ENCODE data around the gene SDK1. TPM values are rescaled to one million over a fixed set of nuclear protein-coding genes. Genes with fewer than 3 reads are reported as not detected.

Gene SDK1
- total and polyA plus RNA-seq, 11 donors = 2.2 to 5.8 (median 3.4) TPM

DNA sequence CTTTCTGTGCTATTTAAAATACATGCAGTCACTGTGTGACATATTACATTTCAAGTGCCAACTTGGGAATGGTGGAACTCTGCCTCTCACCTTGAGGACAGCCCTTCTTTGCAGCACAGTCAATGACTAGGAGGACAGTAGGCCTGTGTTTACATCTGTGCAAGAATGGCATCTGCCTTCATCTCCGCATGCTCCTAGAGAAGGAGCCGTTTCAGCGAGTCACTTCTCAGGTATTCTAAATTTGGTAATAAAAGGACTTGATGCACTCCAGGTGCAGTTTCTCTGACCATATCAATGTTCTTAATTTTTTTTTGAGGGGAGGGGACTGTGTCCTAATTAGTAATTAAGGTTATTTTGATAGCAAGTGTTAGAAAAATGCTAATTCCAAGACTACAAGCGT, 128.9 kb downstream of the SDK1 start:
- Histone ChIP-seq H3K9me3 (no peaks in the 10 kb centered on the region), H3K36me3 (no peaks in the 10 kb centered on the region), H3K27me3 (no peaks in the 10 kb centered on the region), H3K4me1 (no peaks in the 10 kb centered on the region), H3K27ac (no peak overlapping the region), H3K4me3 (no peak overlapping the region)
- DNase-seq = no peak
- TF ChIP-seq POLR2A (IDR thresholded peaks at IDR 0.05) = no peak
- TF ChIP-seq, protein P1, sequence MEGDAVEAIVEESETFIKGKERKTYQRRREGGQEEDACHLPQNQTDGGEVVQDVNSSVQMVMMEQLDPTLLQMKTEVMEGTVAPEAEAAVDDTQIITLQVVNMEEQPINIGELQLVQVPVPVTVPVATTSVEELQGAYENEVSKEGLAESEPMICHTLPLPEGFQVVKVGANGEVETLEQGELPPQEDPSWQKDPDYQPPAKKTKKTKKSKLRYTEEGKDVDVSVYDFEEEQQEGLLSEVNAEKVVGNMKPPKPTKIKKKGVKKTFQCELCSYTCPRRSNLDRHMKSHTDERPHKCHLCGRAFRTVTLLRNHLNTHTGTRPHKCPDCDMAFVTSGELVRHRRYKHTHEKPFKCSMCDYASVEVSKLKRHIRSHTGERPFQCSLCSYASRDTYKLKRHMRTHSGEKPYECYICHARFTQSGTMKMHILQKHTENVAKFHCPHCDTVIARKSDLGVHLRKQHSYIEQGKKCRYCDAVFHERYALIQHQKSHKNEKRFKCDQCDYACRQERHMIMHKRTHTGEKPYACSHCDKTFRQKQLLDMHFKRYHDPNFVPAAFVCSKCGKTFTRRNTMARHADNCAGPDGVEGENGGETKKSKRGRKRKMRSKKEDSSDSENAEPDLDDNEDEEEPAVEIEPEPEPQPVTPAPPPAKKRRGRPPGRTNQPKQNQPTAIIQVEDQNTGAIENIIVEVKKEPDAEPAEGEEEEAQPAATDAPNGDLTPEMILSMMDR (IDR thresholded peaks at IDR 0.05) = no peak
- 72 to 92% (median 88%) methylated on average over 4 of the region's 4 CpGs for WGBS, 4 donors
- intact Hi-C loops (cut with DNase I) = loop anchor here in 1 of 10 donors (2.0 kb wide), 1 partner anchor 25 kb away; no protein-coding TSS in a partner anchor
- ATAC-seq = no peak

DNA sequence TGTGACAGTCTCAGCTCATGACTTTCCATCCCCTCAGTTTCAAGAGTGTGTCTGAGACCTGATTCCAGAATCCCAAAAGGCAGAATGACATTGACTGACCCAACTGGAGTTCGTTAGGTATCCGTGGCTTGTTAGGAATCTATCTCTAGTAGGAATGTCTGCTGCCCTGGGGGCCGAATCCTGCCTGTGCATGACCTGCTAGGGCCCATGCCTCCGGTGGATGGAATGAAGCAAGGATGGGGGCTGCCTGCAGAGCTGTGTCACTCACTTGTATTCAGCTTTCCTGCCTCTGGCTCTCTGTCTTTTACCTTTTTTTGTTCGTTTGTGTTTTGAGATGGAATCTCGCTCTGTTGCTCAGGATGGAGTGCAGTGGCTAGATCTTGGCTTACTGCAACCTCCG, 129.5 kb downstream of the SDK1 start:
- DNase-seq (no peak), ATAC-seq (no peak)
- TF ChIP-seq, protein P1 (IDR thresholded peaks at IDR 0.05) = no peak
- no peak for TF ChIP-seq POLR2A (IDR thresholded peaks at IDR 0.05)
- intact Hi-C loops (cut with DNase I) = no loop called here
- H3K27me3 ChIP-seq = no peaks in the 10 kb centered on the region
- no peaks in the 10 kb centered on the region for H3K9me3 ChIP-seq
- H3K4me1 ChIP-seq = no peaks in the 10 kb centered on the region
- WGBS, 4 donors = 60 to 68% (median 65%) methylated on average over 6 to 7 of the region's 7 CpGs
- H3K36me3 ChIP-seq = no peaks in the 10 kb centered on the region
- no peak overlapping the region for H3K27ac ChIP-seq
- H3K4me3 ChIP-seq = no peak overlapping the region

DNA sequence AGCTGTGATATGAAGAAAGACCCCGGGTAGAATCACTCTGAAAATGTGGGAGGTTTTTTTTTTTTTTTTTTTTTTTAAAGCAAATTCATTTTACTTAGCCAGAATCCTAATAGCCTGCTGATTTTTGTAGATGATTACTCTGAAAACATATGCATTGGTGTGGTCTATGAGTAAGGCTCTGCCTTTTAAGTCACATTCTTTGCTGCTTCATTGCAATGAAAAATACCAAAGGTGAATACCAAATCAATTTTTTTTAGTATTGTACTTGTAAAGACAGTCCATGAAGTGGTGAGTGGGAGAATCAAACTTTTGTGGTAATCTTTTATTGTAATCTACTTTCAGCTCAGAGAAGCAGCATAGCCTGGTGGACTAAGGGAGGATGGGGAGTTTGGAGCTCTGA, 130.3 kb downstream of the SDK1 start:
- ATAC-seq (no peak), DNase-seq (no peak)
- no peaks in the 10 kb centered on the region for H3K9me3 ChIP-seq
- no peak for TF ChIP-seq POLR2A (IDR thresholded peaks at IDR 0.05)
- TF ChIP-seq, protein P1 (IDR thresholded peaks at IDR 0.05) = no peak
- H3K36me3 ChIP-seq = no peaks in the 10 kb centered on the region
- no peaks in the 10 kb centered on the region for H3K4me1 ChIP-seq
- intact Hi-C loops (cut with DNase I) = no loop called here
- no peak overlapping the region for H3K4me3 ChIP-seq
- H3K27me3 ChIP-seq = no peaks in the 10 kb centered on the region
- H3K27ac ChIP-seq = no peak overlapping the region
- 71 to 82% (median 74%) methylated on average over 1 of the region's 1 CpG for WGBS, 4 donors

DNA sequence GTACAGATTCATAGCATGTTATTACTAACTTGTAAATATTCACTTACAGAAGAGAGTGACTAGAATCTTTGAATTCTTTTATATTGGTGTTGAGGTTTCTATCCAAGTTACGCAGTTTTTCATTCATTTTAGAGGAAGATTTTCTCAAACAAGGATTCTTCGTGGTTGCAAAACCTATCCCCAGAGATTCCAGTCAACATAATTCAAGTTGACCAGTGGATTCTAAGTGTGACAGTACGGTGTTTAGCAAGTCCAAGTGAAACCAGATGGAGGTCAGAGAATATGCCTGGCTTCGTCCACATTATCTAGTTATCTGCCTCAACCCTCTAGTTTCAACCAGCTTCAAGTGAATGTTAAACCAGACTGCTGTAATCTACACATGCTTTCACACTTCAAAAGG, 131.9 kb downstream of the SDK1 start:
- WGBS, 4 donors = 77 to 82% (median 79%) methylated on average over 4 of the region's 4 CpGs
- Histone ChIP-seq H3K9me3 (no peaks in the 10 kb centered on the region), H3K4me3 (no peak overlapping the region), H3K27ac (no peak overlapping the region), H3K36me3 (no peaks in the 10 kb centered on the region), H3K4me1 (no peaks in the 10 kb centered on the region), H3K27me3 (no peaks in the 10 kb centered on the region)
- intact Hi-C loops (cut with DNase I) = no loop called here
- ATAC-seq (no peak), DNase-seq (no peak)
- TF ChIP-seq, protein P1 (IDR thresholded peaks at IDR 0.05) = no peak
- no peak for TF ChIP-seq POLR2A (IDR thresholded peaks at IDR 0.05)
